GM21367 (cell line): Measurements from ENCODE around the gene IL1B.

Source experiments
- ATAC-seq: cut with Tn5 transposase; IDR thresholded peaks from one replicate; pipeline ENCODE4 v1.9.1; 2021; ENCODE audit not compliant: unreplicated experiment

The IL1B gene

DNA sequence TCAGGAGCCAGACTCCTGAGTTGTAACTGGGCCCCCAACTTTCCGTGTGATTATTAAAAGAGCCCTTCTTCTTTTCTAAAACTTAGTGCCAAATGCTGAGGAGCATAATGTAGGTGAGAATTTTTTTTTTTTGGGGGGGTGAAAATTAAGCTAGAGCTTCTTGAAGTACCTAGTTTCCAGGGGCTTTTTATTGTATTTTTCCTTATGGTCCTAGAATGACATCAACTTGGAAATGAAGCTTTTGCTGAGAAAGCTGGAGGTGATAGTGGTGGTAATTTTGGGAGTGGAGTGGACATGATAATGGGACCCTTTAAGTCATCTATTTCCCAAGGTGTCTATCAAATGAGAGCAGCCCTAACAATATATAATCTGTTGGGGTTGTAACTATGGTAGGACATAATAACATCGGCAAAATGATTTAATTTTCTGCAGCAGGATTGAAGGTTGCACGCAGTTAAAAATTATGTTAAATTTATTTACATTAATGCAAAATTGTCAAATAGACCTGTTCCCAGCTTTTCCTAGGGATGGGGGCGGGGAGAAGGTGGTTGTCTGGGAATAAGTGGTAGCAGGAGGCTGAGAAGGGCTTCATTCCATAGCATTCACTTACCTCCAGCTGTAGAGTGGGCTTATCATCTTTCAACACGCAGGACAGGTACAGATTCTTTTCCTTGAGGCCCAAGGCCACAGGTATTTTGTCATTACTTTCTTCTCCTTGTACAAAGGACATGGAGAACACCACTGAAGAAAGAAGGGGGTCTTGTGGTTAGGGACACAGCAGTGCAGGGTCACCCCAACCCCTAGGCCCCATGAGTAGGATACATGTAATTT, 5.7 kb downstream of the IL1B start:
- no peak for ATAC-seq

GRCh38 chr2:112829961-112830681, 6.5 kb downstream of the IL1B start:
- ATAC-seq: no peak

DNA sequence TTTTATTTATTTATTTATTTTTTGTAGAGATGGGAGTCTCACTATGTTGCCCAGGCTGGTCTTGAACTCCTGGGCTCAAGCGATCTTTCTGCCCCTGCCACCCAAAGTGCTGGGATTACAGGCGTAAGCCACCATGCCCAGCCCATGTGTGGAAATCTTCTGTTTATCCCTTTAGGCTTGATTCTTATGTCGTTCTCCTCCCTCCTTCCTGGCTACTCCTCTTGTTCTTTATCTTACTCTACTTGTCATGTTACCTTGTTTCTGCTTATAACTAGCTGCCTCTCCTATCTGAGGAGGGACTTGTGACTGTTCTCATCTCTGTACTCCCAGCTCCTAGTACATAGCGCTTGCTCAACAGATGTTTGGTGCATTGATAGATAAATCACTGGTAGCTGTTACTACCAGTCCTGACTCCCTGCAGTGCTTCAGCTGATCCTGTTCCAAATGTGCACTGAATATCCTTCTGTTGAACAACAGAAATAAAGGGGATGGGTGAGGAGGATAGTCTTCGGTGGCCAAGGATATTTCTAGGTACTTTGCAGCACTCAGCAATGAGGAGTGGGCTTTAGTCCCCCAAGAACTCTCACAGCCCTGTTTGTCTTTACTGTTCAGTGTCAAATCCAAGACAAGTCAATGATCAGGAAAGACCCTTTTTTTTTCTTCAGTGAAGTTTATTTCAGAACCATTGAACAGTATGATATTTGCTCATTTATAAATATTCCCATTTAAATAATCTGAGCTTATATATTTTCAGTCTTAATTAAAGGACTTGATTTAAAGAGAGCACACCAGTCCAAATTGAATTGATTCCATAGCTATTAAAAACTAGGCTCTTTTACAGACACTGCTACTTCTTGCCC, 7.2 kb downstream of the IL1B start:
- no peak for ATAC-seq

- no peak for ATAC-seq
Measured at GRCh38 chr2:112828251-112828691, 8.3 kb downstream of the IL1B start.

DNA sequence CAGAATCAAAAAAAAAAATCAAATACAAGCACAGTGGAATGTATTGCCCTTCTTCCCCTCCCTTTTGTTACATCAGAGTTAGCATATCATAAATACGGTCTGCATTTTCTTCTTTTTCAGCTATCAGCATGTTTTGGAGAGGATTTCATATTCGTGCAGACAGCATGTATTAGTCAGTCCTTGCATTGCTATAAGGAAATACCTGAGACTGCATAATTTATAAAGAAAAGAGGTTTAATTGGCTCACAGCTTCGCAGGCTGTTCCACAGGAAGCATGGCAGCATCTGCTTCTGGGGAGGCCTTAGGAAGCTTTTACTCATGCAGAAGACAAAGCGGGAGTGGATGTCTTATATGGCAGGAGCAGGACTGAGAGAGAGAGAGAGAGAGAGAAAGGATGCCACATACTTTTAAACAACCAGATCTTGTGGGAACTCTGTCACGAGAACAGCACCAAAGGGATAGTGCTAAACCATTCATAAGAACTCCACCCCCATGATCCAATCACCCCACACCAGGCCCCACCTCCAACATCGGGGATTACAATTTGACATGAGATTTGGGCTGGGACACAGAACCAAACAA, 8.9 kb downstream of the IL1B start:
- no peak for ATAC-seq

GRCh38 chr2:112827009-112827408, 9.6 kb downstream of the IL1B start:
- no peak for ATAC-seq

DNA sequence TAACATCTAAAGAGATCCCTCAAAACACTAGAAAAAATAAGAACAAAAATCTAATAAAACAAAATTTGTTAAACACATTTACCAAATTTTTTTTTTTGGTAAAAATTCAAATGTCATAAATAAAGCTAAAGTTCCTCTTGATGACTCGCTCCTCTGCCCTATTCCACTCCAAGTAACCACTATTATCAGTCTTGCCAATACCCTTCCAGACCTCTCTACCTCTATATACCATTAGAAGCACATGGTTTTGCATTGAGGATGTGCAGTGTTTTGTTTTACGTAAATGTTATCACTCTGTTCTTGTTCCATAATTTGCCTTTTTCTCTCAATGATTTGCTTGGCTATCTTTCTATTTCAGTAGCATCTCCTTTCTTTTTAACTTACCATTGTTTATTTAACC, 10.9 kb downstream of the IL1B start:
- no peak for ATAC-seq

DNA sequence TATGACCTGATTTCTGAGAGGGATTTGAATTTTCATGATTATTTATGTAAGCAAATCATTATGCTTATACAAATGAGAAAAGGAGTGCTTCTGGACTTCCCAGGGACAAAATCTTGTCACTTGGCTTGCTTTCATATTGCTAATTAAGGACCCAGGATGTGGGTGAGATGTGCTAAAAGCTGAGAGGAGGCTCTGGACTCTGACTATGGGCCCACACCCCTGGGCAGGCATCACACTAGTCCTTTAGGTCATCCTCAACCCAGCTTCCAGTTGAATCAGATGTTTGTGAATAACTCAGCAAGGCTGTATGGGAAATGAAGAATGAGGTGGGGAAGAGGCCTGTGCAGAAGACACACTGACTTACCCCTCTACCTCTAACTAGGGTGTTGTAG, 11.9 kb downstream of the IL1B start:
- no peak for ATAC-seq

- ATAC-seq: no peak
Measured at GRCh38 chr2:112821682-112822081, 14.9 kb downstream of the IL1B start.

DNA sequence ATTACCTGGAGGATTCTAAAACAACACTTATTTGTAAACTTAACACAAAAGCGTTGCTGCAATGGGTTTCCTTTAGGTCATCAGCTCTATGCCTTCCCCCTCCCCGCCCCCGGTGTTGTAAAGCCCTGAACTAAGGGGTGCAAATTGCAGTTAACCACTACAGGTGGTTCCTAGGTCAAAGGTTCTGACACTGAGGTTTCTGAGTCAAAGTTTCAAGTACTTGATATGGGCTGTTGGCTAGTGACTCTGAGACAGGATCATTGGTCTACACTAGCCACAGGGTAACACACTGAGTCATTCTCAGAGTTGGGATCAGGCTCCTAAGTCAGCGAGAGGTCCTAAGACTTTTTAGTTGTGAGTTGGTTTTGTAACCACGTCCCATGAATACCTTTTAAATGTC, 15.4 kb downstream of the IL1B start:
- peak; percentile 59 for ATAC-seq

- ATAC-seq: no peak
Measured at GRCh38 chr2:112820343-112820742, 16.2 kb downstream of the IL1B start.

DNA sequence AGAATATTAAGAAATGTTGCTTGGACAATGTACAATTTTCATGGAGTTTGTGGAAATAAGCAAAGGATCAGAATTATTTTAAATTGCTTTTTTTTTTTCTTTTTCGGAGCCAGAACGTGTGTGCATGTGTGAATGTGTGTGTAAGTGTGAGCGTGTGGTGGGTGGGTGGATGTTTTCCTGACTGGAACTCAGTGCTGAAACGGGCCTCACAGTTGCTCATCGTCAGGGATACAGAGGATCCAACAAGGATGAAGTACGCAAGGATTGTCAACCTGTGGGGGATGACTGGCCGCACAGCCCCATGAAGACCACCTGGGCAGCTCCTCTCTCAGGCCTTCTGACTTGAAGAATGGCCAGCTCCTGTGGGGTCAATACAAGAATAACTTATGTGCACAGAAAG, 17.5 kb downstream of the IL1B start:
- ATAC-seq: no peak

DNA sequence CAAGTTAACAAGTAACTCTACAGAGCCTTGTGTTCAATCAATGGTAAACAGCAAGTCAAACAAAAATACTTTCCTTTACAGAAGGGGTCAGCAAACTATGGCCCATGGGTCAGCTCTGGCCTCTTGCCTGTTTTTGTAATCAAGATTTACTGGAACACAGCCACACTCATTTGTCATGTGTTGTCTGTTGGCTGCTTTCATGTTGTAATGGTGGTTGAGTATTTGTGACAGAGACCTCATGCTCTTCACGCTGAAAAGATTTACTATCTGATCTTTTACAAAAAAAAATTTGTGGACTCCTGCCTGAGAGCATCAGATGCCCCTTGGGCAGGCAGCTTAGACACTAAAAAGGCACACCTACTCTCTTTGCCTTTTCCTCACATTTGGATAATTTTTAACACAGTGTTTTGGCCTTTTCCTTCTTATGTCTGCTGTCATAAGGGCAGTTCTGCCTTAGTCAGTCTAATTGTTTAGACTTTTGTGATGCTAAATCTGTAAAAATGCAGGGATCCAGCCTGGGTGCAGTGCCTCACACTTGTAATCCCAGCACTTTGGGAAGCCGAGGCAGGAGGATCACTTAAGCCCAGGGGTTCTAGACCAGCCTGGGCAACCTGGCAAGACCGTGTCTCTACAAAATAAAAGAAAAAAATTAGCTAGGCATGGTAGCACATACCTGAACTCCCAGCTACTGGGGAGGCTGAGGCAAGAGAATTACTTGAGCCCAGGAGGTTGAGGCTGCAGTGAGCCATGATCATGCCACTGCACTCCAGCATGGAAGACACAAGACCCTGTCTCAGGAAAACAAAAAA, 18.3 kb downstream of the IL1B start:
- ATAC-seq: no peak

- no peak for ATAC-seq
Measured at GRCh38 chr2:112817082-112817689, 19.4 kb downstream of the IL1B start.

DNA sequence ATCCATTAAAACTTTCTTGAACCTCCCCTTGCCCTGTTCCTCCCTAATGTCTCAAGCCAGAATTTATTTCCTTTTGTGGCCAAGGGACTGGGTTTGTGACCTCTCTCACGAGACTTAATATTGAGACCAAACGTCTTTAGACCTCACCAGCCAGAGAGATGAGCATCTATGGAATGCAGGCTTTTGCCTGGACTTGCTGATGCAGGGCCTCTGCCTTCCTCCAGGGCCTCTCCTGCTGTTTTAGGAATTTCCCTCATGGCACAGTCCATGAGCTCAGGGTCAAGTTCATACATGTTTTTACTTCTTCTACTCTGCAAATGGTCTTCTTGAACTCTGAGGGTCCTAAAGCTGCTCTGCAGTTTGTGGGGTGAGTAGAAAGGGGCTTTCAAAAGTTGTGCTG, 22.3 kb downstream of the IL1B start:
- no peak for ATAC-seq

- ATAC-seq: no peak
Measured at GRCh38 chr2:112813280-112813966, 23.2 kb downstream of the IL1B start.

GRCh38 chr2:112812318-112813267, 24.0 kb downstream of the IL1B start:
- ATAC-seq: no peak

GRCh38 chr2:112811841-112812306, 24.7 kb downstream of the IL1B start:
- ATAC-seq: no peak
